ENCODE data around the gene CST3. TPM values are rescaled to one million over a fixed set of nuclear protein-coding genes. Genes with fewer than 3 reads are reported as not detected.
A peak's percentile ranks its signal among the peaks of the same experiment; 100 is the strongest.

CST3 gene
- total RNA-seq, 2 donors from 2014 or later: 1,107 to 2,392 TPM

- Histone ChIP-seq H3K4me3 (no peak overlapping the region), H3K27me3 (replicated peaks; ENCODE audit: insufficient read depth) (no peaks in the 10 kb centered on the region), H3K9me3 (no peaks in the 10 kb centered on the region), H3K27ac (no peak overlapping the region), H3K36me3 (no peaks in the 10 kb centered on the region), H3K4me1 (ENCODE audit: control insufficient read depth in 1 of 2, low read depth in 2 of 2) (peaks cover 12 to 32% of the 10 kb centered on the region in 2 donors)
- DNase-seq (ENCODE audit: low spot score) (no peak), ATAC-seq (ENCODE audit: insufficient number of reproducible peaks, low FRiP score, low read depth) (no peak)
- no peak for TF ChIP-seq CTCF (IDR thresholded peaks at IDR 0.05)
Measured at GRCh38 chr20:23609486-23610109, 28.2 kb downstream of the CST3 start.

- no peak for TF ChIP-seq CTCF (IDR thresholded peaks at IDR 0.05)
- no peak overlapping the region for H3K4me3 ChIP-seq
- no peaks in the 10 kb centered on the region for H3K36me3 ChIP-seq
- peaks cover 6 to 20% of the 10 kb centered on the region in 2 donors for H3K4me1 ChIP-seq (ENCODE audit: control insufficient read depth in 1 of 2, low read depth in 2 of 2)
- no peaks in the 10 kb centered on the region for H3K27me3 ChIP-seq (replicated peaks; ENCODE audit: insufficient read depth)
- ATAC-seq (ENCODE audit: insufficient number of reproducible peaks, low FRiP score, low read depth) (no peak), DNase-seq (ENCODE audit: low spot score) (no peak)
- no peak overlapping the region for H3K27ac ChIP-seq
- no peaks in the 10 kb centered on the region for H3K9me3 ChIP-seq
Measured at GRCh38 chr20:23608251-23608846, 29.4 kb downstream of the CST3 start.

GRCh38 chr20:23607497-23608245 lies 30.1 kb downstream of the CST3 start:
- Histone ChIP-seq H3K36me3 (no peaks in the 10 kb centered on the region), H3K27me3 (replicated peaks; ENCODE audit: insufficient read depth) (no peaks in the 10 kb centered on the region), H3K9me3 (no peaks in the 10 kb centered on the region), H3K27ac (no peak overlapping the region), H3K4me1 (ENCODE audit: control insufficient read depth in 1 of 2, low read depth in 2 of 2) (peaks cover 3 to 18% of the 10 kb centered on the region in 2 donors), H3K4me3 (no peak overlapping the region)
- ATAC-seq (ENCODE audit: insufficient number of reproducible peaks, low FRiP score, low read depth) (no peak), DNase-seq (ENCODE audit: low spot score) (no peak)
- TF ChIP-seq CTCF (IDR thresholded peaks at IDR 0.05): no peak

- Histone ChIP-seq H3K4me3 (no peak overlapping the region), H3K4me1 (ENCODE audit: control insufficient read depth in 1 of 2, low read depth in 2 of 2) (peaks cover 0 to 11% of the 10 kb centered on the region in 2 donors), H3K27me3 (replicated peaks; ENCODE audit: insufficient read depth) (no peaks in the 10 kb centered on the region), H3K9me3 (no peaks in the 10 kb centered on the region), H3K36me3 (no peaks in the 10 kb centered on the region), H3K27ac (no peak overlapping the region)
- ATAC-seq (ENCODE audit: insufficient number of reproducible peaks, low FRiP score, low read depth): no peak
- DNase-seq (ENCODE audit: low spot score): no peak
- peak; percentile 92 for TF ChIP-seq CTCF (IDR thresholded peaks at IDR 0.05)
Measured at GRCh38 chr20:23606652-23607049, 31.1 kb downstream of the CST3 start.

GRCh38 chr20:23605867-23606651 lies 31.7 kb downstream of the CST3 start, which contains the start of gene CST9:
CST9 (minus strand) TSS chr20:23605917; CDS start chr20:23605864, 53 bp downstream.
- no peak for TF ChIP-seq CTCF (IDR thresholded peaks at IDR 0.05)
- no peaks in the 10 kb centered on the region for H3K36me3 ChIP-seq
- no peak within 1 kb of the TSS for H3K27ac ChIP-seq
- no peaks in the 10 kb centered on the region for H3K27me3 ChIP-seq (replicated peaks; ENCODE audit: insufficient read depth)
- DNase-seq (ENCODE audit: low spot score) (no peak), ATAC-seq (ENCODE audit: insufficient number of reproducible peaks, low FRiP score, low read depth) (no peak)
- H3K4me3 ChIP-seq: no peak within 1 kb of the TSS
- no peaks in the 10 kb centered on the region for H3K9me3 ChIP-seq
- peaks cover 0 to 11% of the 10 kb centered on the region in 2 donors for H3K4me1 ChIP-seq (ENCODE audit: control insufficient read depth in 1 of 2, low read depth in 2 of 2)
